NOMO-1 treated with dmso at 0.1 percent for 144 hours (cell line): ENCODE measurements around the gene RPS4Y1.
"Not testable (repeated sequence)": the region's sequence is repeated elsewhere in the genome, so short reads cannot be mapped to it uniquely, and the experiment has no call there.

ENCODE experiments used
- DNase-seq: peaks from one replicate; lab custom pipeline; 2025; ENCODE audit not compliant: unreplicated experiment; lab: John Stamatoyannopoulos, UW

Gene RPS4Y1

DNA sequence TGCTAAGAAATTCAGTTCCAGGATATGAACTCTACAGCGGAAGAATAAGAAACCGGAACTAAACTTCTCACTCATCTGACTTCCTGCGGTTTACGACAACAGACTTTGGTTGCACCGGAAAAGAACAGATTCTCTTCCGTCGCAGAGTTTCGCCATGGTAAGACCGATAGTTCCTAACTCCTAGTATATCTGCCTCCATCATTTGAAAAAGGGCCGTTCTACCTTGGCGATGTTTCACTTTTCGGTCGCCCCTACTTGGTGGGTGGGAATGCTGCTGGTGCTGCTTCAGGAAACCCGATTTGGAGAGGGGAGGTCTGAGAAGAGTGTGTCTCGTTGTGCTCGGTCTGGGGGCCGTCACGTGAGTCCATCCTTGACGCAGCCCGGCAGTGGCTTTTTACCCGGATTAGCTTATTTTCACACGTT lies at the start of gene RPS4Y1:
Gene RPS4Y1, plus strand, starts transcription at position 132 of the 423 bp plus-strand sequence. Its CDS starts 23 bp downstream, at position 155.
- DNase-seq: no peak

GRCh38 chrY:2796977-2797523 lies 44.4 kb upstream of the RPS4Y1 start:
- no peak for DNase-seq

DNA sequence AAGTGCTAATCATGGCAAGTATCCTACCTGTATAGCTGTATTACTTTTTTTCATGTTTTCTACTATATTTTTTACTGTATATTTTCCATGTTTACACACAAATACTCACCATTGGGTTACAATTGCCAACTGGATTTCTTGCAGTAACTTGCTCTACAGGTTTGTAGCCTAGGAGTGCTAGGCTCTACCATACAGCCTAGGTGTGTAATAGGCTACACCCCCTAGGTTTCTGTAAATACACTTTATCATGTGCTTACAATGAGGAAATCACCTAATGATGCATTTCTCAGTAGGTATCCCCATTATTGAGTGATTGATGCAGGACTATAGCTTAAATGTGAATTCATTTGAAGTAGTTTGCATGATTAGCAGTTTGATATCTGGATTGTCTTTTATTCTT lies 43.4 kb upstream of the RPS4Y1 start:
- DNase-seq: no peak

GRCh38 chrY:2800246-2800645 lies 41.2 kb upstream of the RPS4Y1 start:
- no peak for DNase-seq

GRCh38 chrY:2817146-2817896 lies 24.1 kb upstream of the RPS4Y1 start:
- DNase-seq: not testable (repeated sequence)

GRCh38 chrY:2824471-2824870 lies 16.9 kb upstream of the RPS4Y1 start:
- no peak for DNase-seq

DNA sequence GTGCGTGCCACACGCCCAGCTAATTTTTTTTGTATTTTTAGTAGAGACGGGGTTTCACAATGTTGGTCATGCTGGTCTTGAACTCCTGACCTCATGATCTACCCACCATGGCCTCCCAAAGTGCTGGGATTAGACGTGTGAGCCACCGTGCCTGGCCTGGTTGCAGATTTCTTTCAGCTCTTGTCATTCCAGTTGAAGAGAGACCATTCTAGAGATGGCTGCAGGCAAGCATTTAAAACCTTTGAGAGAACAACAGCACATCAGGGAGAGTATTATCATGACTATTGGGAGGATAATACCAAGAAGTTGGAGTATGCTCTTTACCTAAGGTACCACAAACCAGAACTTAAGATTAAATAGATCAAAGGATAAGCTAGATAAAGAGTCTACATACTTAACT lies 12.9 kb upstream of the RPS4Y1 start:
- DNase-seq: no peak

DNA sequence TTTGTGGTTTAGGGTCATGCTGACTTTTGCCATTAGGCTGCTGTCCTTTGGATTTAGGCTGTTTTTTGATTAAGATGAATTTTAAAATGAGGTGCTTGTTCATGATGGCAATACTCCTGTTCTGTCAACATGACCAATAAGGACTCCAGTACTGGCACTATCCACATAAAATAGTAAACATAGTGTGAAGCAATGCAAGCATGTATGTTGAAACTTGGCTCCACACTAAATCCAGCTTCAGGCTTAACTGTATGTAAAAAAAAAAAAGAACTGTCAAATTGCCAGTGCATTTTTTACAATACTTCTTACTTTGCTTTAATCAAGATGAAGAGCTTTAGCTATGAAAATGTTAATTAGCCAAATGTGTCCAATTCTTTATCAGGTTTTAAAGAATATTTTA lies 6.2 kb upstream of the RPS4Y1 start:
- DNase-seq: no peak

- DNase-seq: no peak
Measured at GRCh38 chrY:2837078-2837477, 4.3 kb upstream of the RPS4Y1 start.

DNA sequence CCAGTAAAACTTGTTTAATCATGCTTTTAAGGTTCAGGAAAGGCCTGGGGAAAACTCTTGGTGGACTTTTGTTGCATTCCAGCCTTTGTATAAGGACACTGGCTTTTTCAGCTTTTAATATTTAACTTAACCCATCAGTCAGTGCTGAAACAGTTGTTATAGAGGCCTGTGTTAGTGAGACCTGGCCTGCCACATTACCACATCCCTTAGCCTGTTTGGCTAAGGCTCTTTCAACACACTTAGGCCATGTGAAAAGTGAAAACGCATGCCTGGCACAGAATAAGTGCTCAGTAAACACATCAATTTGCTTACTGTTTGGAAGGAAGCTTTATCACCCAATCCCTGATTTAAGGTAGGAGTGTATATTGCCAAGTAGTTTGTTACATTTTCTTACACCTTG lies 3.5 kb upstream of the RPS4Y1 start:
- DNase-seq: no peak

DNA sequence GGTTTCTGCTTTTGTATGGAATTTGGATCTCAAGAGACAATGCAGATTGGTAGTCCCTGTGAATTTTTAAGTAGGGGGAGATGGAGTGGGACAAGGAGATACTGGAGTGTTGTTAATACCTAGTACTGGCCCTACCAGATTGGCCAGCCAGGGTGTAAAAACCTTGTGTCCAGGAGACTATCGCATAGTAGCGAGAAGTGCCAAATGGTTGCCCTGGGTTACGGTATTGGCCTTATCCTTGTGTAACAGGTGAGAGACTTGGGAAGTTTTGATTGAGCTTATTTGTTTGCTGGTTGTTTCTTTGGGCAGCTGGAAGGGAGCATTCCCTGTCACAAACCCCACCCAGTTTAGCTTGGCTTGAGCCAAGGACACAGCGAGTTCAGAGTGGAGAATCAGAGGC lies 5.4 kb downstream of the RPS4Y1 start:
- DNase-seq: no peak

DNA sequence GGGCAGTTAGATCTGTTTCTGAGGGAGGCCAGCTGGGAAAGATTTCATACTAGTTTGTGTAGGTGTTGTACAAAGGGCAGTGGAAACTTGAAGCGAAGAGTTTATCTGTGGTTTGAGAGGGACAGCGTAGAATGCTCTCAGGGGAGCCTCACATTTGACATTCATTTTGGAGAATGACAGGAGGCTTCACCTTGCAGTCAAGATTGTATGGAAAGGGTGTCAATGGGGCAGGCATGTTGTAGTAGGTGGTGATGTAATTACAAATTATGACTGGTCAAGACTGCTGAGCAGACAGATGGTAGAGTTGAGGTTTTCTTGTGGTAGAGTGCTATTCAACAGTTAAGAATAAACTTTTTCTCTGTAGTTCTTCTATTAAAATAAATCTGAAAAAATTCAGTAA lies 7.0 kb downstream of the RPS4Y1 start:
- DNase-seq: no peak

- DNase-seq: no peak
Measured at GRCh38 chrY:2849368-2849767, 8.0 kb downstream of the RPS4Y1 start.

GRCh38 chrY:2854145-2854774 lies 12.9 kb downstream of the RPS4Y1 start:
- DNase-seq: no peak

GRCh38 chrY:2857068-2857467 lies 15.7 kb downstream of the RPS4Y1 start:
- DNase-seq: no peak

GRCh38 chrY:2857686-2858085 lies 16.3 kb downstream of the RPS4Y1 start:
- DNase-seq: no peak

DNA sequence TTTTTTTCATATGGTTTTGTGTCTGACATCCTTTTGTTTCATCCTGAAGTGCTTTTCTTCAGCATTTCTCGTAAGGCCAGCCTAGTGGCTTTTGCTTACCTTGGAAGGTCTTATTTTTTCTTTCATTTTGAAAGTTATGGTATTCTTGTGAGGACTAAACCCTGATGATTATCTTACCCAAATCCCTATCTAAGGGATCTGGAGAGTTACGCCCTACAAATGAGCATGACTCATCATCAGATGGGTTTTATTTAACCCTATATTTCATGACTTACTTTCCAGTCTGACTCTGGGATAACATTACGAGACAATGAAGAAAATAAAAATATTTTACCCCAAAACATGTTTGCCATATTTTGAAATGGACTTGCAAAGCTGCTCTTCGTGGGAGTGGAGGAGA lies 18.4 kb downstream of the RPS4Y1 start:
- no peak for DNase-seq

- no peak for DNase-seq
Measured at GRCh38 chrY:2860511-2860910, 19.1 kb downstream of the RPS4Y1 start.

- DNase-seq: no peak
Measured at GRCh38 chrY:2866581-2866980, 25.2 kb downstream of the RPS4Y1 start.

GRCh38 chrY:2867469-2867868 lies 26.1 kb downstream of the RPS4Y1 start:
- DNase-seq: no peak

DNA sequence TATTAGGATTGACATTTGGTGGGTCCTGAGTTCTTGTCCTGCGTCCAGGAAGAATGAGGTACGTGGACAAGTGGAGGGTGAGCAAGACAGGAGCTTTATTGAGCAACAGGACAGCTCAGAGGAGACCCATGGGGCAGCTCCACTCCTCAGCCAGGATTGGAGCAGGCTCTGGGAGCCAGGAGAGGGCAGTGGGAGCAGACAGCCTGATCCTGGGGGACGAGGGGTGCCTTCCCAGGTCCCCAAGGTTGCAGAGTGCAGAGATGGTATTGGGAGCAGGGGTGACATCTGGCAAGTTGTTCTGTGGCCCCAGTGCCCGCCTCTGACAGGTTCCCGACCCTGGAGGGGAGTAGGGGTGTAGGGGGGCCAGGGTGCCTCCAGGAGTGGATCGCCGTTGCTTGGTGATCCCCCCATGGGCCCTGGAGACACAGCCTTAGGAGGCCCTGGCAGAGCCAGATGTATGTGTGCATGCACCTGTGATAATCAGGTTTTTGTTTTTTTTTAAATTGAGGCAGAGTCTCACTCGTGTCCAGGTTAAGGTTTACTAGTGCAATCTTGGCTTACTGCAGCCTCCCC lies 26.7 kb downstream of the RPS4Y1 start:
- DNase-seq: no peak

DNA sequence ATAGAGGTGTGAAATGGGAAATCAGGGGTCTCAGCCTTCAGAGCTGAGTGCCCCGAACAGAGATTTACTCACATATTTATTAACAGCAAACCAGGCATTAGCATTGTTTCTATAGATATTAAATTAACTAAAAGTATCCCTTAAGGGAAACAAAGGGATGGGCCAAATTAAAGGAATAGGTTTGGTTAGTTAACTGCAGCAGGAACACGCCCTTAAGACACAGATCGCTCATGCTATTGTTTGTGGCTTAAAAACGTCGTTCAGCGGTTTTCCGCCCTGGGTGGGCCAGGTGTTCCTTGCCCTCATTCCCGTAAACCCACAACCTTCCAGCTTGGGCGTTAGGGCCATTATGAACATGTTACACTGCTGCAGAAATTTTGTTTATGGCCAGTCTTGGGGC lies 30.8 kb downstream of the RPS4Y1 start:
- DNase-seq: not testable (repeated sequence)
